HFF-Myc (cell line): Measurements from ENCODE around the gene HDLBP.

Experiments used
- DNase-seq: peaks from one replicate; pipeline ENCODE4 v3.0.0-alpha.2; 2011; ENCODE audit warnings: low read depth; ENCODE audit errors: extremely low read depth
- H3K4me3 ChIP-seq: replicated peaks from 2 replicates; pipeline ENCODE4 v1.5.1; 2011; ENCODE audit warnings: low read depth, mild to moderate bottlenecking, control low read depth, low read length
- CTCF ChIP-seq: IDR thresholded peaks from 2 replicates; pipeline ENCODE4 v1.5.1; 2012; ENCODE audit warnings: mild to moderate bottlenecking, low read depth, low read length, control low read depth; ENCODE audit errors: missing control alignments

HDLBP gene

GRCh38 chr2:241350878-241351639 lies 35.6 kb upstream of the HDLBP start:
- H3K4me3 ChIP-seq, result no peak overlapping the region
- no peak for TF ChIP-seq CTCF
- DNase-seq, result no peak

- DNase-seq, result no peak
- H3K4me3 ChIP-seq, result no peak overlapping the region
- no peak for TF ChIP-seq CTCF
Measured at GRCh38 chr2:241350530-241350877, 35.0 kb upstream of the HDLBP start.

GRCh38 chr2:241349941-241350340 lies 34.5 kb upstream of the HDLBP start:
- TF ChIP-seq CTCF, result no peak
- H3K4me3 ChIP-seq, result no peak overlapping the region
- no peak for DNase-seq

GRCh38 chr2:241344925-241345651 lies 29.6 kb upstream of the HDLBP start:
- TF ChIP-seq CTCF, result no peak
- DNase-seq, result no peak
- H3K4me3 ChIP-seq, result no peak overlapping the region

- no peak for TF ChIP-seq CTCF
- DNase-seq, result no peak
- H3K4me3 ChIP-seq, result no peak overlapping the region
Measured at GRCh38 chr2:241340631-241341163, 25.2 kb upstream of the HDLBP start.

- TF ChIP-seq CTCF, result no peak
- no peak overlapping the region for H3K4me3 ChIP-seq
- DNase-seq, result no peak
Measured at GRCh38 chr2:241339839-241340630, 24.6 kb upstream of the HDLBP start.
